GM13976 (cell line): ENCODE data around the gene ZNF699.
"Not testable (repeated sequence)": the region's sequence is repeated elsewhere in the genome, so short reads cannot be mapped to it uniquely, and the experiment has no call there.

Experiments used
- DNase-seq: peaks from one replicate; pipeline ENCODE4 v3.0.0; 2012; ENCODE audit warnings: low spot score
- CTCF ChIP-seq: IDR thresholded peaks from 2 replicates; pipeline ENCODE4 v1.5.1; 2012; ENCODE audit warnings: borderline replicate concordance, mild to moderate bottlenecking; ENCODE audit not compliant: insufficient read depth; ENCODE audit errors: extremely low read depth, missing control alignments, control extremely low read depth
- in situ Hi-C: fragments of 300-500 bp; cut with MboI; formaldehyde crosslinking; loops from one replicate; pipeline ENCODE4 v1.12.0; 2022; ENCODE audit warnings: low sequenced_read_pairs, mixed read lengths, inconsistent platforms; ENCODE audit not compliant: unreplicated experiment

ZNF699 gene

DNA sequence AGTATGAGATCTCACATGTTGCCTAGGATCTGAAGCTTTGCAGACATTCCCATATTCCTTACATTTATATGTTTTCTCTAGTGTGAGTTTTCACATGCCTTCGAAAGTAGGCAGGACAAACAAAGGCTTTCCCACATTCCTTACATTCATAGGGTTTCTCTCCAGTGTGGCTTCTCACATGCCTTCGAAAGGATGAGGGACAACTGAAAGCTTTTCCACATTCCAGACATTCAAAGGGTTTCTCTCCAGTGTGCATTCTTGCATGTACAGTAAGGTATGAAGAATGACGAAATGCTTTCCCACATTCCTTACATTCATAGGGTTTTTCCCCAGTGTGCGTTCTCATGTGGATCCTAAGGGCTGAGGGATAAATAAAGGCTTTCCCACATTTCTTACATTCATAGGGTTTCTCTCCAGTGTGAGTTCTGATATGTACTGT, 14.2 kb downstream of the ZNF699 start:
- in situ Hi-C loops, result no loop called here
- DNase-seq, result no peak
- TF ChIP-seq CTCF, result no peak

DNA sequence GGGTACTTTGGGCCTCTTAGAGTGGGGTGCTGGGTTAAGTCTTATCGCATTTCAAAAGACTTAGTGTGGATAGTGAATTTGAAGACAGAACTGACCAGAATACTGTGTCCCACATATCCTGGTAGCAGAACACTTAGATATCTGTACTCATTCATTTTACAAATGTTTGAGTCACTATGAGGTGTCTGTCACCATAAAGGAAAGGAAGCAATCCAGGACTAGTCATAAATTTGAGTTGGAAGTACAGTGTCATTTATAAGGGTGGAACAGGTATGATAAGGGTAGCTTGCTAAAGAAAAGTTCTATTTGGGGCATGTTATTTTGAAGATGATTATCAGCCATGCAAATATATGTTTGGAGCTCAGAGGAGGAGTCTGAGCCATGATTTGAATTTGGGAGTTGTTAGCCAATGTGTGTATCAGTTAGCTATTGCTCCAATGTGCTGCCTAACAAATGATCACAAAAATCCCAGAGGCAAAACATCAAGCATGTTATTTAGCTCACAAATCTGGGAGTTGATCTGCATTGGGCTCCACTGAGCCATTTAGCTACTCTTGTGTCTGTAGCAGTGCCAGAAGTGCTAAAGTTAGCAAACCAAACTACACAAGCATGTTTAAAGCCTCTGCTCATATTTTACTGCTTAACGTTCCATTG, 20.3 kb downstream of the ZNF699 start:
- in situ Hi-C loops, result no loop called here
- DNase-seq, result no peak
- TF ChIP-seq CTCF, result no peak

- in situ Hi-C loops, DNase-seq: not testable (repeated sequence)
Measured at GRCh38 chr19:9283485-9283884, 26.2 kb downstream of the ZNF699 start.

GRCh38 chr19:9251236-9251635, 58.4 kb downstream of the ZNF699 start:
- in situ Hi-C loops, result no loop called here
- TF ChIP-seq CTCF, result no peak
- no peak for DNase-seq

GRCh38 chr19:9250630-9251029, 59.0 kb downstream of the ZNF699 start, which contains the start of gene OR7E24:
Gene OR7E24, plus strand, starts transcription at chr19:9250930. Its CDS starts 114 bp downstream, at chr19:9251044.
- no peak for DNase-seq
- no peak for TF ChIP-seq CTCF
- in situ Hi-C loops, result no loop called here
